ENCODE data around the gene SDK1. TPM values are rescaled to one million over a fixed set of nuclear protein-coding genes. Genes with fewer than 3 reads are reported as not detected.

The SDK1 gene
- total RNA-seq, 1 experiment from 2014 or later = 20.0 TPM

DNA sequence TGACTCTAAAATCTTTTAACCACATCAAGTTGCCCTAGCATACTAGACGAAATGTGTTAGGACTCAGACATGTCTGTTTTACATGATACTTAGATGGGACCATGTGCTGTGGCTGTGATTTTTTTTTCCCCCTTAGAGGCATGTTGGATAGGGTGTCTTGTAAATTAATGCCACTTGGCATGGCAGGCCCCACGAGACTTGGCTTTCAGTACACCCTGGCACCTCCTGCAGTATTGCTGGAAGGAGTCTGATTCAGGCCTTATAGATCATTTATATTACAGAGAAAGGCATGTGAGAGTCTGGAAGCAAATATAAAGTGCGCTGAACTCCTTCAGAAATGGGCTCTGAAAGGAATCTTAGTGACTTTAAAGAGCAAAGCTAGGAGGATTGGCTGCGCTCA lies 494.1 kb downstream of the SDK1 start:
- H3K27ac Mint-ChIP-seq (ENCODE audit: unreplicated experiment) = no peak overlapping the region
- no peaks in the 10 kb centered on the region for H3K9me3 Mint-ChIP-seq (ENCODE audit: low read depth, unreplicated experiment)
- no peak for DNase-seq
- H3K27me3 Mint-ChIP-seq (ENCODE audit: unreplicated experiment) = no peaks in the 10 kb centered on the region
- H3K4me1 Mint-ChIP-seq (ENCODE audit: low read depth, unreplicated experiment) = no peaks in the 10 kb centered on the region
- no peak overlapping the region for H3K4me3 Mint-ChIP-seq (ENCODE audit: low read depth, unreplicated experiment)
- H3K36me3 Mint-ChIP-seq (ENCODE audit: insufficient read depth, unreplicated experiment) = no peaks in the 10 kb centered on the region
- TF ChIP-seq, protein P1, sequence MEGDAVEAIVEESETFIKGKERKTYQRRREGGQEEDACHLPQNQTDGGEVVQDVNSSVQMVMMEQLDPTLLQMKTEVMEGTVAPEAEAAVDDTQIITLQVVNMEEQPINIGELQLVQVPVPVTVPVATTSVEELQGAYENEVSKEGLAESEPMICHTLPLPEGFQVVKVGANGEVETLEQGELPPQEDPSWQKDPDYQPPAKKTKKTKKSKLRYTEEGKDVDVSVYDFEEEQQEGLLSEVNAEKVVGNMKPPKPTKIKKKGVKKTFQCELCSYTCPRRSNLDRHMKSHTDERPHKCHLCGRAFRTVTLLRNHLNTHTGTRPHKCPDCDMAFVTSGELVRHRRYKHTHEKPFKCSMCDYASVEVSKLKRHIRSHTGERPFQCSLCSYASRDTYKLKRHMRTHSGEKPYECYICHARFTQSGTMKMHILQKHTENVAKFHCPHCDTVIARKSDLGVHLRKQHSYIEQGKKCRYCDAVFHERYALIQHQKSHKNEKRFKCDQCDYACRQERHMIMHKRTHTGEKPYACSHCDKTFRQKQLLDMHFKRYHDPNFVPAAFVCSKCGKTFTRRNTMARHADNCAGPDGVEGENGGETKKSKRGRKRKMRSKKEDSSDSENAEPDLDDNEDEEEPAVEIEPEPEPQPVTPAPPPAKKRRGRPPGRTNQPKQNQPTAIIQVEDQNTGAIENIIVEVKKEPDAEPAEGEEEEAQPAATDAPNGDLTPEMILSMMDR (IDR thresholded peaks at IDR 0.05; ENCODE audit: unreplicated experiment) = no peak
- BruUV-seq (replicated peaks) = no TSS peak
- CTCF ChIA-PET = no interaction called here
- intact Hi-C loops (cut with micrococcal nuclease; ENCODE audit: unreplicated experiment) = no loop called here

DNA sequence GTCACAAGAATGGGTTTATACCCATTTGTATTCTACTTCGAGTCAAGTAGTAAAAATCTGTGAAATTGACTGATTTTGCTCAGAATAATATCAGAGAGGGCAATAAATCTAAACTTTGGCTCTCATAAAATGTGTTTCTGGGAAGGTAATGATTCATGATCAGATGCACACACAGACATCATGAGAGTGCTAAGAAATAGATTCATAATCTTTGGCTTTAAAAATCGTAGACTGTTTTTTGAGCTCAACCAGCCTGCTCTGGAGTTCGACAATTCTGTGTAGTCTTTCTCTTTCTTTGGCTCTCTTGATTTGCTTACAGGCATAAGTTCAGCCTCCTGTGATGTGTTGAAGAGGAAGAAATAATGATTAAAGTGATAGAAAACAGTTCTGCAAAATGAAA lies 494.7 kb downstream of the SDK1 start:
- no peaks in the 10 kb centered on the region for H3K27me3 Mint-ChIP-seq (ENCODE audit: unreplicated experiment)
- no peaks in the 10 kb centered on the region for H3K9me3 Mint-ChIP-seq (ENCODE audit: low read depth, unreplicated experiment)
- peaks cover 5% of the 10 kb centered on the region for H3K4me1 Mint-ChIP-seq (ENCODE audit: low read depth, unreplicated experiment)
- TF ChIP-seq, protein P1 (IDR thresholded peaks at IDR 0.05; ENCODE audit: unreplicated experiment) = no peak
- BruUV-seq (replicated peaks) = no TSS peak
- no peak overlapping the region for H3K27ac Mint-ChIP-seq (ENCODE audit: unreplicated experiment)
- CTCF ChIA-PET = interaction anchor here (1.2 kb wide), 1 partner anchor 21 kb away, joined by 3 read pairs; no protein-coding TSS in a partner anchor
- H3K4me3 Mint-ChIP-seq (ENCODE audit: low read depth, unreplicated experiment) = no peak overlapping the region
- no peaks in the 10 kb centered on the region for H3K36me3 Mint-ChIP-seq (ENCODE audit: insufficient read depth, unreplicated experiment)
- intact Hi-C loops (cut with micrococcal nuclease; ENCODE audit: unreplicated experiment) = no loop called here
- no peak for DNase-seq

DNA sequence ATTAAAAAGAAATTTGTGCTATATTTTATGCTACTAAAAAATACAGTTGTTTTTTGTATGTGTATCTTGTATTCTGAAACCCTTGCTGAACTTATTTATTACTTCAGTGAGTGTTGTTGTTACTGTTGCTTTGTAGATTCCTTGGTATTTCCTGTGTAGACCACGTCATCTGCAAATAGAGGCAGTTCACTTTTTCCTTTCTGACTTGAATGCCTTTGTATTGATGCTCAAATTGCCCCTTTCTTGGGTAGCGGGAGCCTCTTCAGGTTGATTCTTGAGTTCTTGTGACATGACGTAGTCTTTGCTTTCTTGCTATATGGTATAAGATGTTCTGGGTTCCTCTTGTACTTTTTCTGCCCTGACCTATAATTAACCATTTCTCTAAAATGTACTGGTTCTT lies 504.1 kb downstream of the SDK1 start:
- DNase-seq = no peak
- CTCF ChIA-PET = no interaction called here
- Mint-ChIP-seq H3K9me3 (ENCODE audit: low read depth, unreplicated experiment) (no peaks in the 10 kb centered on the region), H3K27ac (ENCODE audit: unreplicated experiment) (no peak overlapping the region), H3K4me1 (ENCODE audit: low read depth, unreplicated experiment) (peaks cover 18% of the 10 kb centered on the region), H3K4me3 (ENCODE audit: low read depth, unreplicated experiment) (no peak overlapping the region), H3K36me3 (ENCODE audit: insufficient read depth, unreplicated experiment) (no peaks in the 10 kb centered on the region), H3K27me3 (ENCODE audit: unreplicated experiment) (no peaks in the 10 kb centered on the region)
- BruUV-seq (replicated peaks) = no TSS peak
- intact Hi-C loops (cut with micrococcal nuclease; ENCODE audit: unreplicated experiment) = no loop called here
- TF ChIP-seq, protein P1 (IDR thresholded peaks at IDR 0.05; ENCODE audit: unreplicated experiment) = no peak

DNA sequence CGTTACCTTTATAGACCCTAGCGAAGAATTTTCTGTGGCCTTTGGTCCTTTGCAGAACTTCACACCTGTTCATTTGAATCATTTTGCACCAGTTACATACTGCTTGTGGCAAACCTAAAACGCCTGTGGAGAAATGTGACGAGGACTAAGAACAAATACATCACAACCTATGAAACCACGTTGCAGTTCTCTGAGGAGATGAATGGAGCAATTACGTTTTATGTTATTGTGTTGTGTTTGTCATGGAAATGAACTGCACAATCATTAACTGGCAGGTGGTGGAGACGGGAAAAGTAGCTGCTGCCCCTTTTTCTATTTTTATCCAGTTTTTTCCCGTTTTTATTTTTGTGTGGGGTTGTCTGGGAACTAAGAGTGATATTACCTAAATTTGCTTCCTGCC lies 505.5 kb downstream of the SDK1 start:
- TF ChIP-seq, protein P1 (IDR thresholded peaks at IDR 0.05; ENCODE audit: unreplicated experiment) = no peak
- Mint-ChIP-seq H3K4me1 (ENCODE audit: low read depth, unreplicated experiment) (peaks cover 5% of the 10 kb centered on the region), H3K9me3 (ENCODE audit: low read depth, unreplicated experiment) (no peaks in the 10 kb centered on the region), H3K4me3 (ENCODE audit: low read depth, unreplicated experiment) (no peak overlapping the region), H3K27me3 (ENCODE audit: unreplicated experiment) (no peaks in the 10 kb centered on the region), H3K27ac (ENCODE audit: unreplicated experiment) (no peak overlapping the region), H3K36me3 (ENCODE audit: insufficient read depth, unreplicated experiment) (no peaks in the 10 kb centered on the region)
- DNase-seq = no peak
- BruUV-seq (replicated peaks) = no TSS peak
- intact Hi-C loops (cut with micrococcal nuclease; ENCODE audit: unreplicated experiment) = no loop called here
- CTCF ChIA-PET = no interaction called here
